GM21786 (cell line): ENCODE results near the gene ABCC11.
A peak's percentile ranks its signal among the peaks of the same experiment; 100 is the strongest.

Experiments used
- ATAC-seq: cut with Tn5 transposase; IDR thresholded peaks from one replicate; pipeline ENCODE4 v1.9.1; 2021; ENCODE audit not compliant: unreplicated experiment

Gene ABCC11

GRCh38 chr16:48165961-48166578 is 81.3 kb downstream of the ABCC11 start:
- no peak for ATAC-seq

- peak; percentile 79 for ATAC-seq
Measured at GRCh38 chr16:48164907-48165715, 82.2 kb downstream of the ABCC11 start.

DNA sequence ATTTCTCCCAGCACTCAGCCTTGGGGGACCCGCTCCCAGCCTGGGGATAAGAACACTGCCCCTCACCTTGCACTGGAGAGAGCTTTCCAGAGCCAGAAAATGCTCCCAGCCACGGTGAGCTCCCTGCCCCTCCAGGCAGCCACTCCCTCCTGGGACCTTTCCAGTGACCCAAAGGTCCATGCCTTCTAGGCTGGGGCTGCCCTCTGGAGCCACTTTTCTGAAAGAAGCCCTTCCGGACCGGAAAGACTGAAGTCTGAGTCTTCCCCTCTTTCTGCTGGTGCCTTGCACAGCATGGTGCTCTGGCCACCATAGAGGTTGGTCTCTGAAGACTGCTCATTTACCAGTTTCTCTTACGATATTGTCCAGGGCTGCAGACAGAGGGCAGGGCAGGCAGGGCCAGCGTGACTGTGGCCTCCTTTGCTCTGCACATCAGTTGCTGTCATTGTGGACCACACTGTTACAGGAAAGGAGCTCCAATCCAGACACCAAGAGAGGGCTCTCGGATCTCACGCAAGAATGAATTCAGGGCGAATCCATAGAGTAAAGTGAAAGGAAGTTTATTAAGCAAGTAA is 84.4 kb downstream of the ABCC11 start:
- ATAC-seq: no peak

DNA sequence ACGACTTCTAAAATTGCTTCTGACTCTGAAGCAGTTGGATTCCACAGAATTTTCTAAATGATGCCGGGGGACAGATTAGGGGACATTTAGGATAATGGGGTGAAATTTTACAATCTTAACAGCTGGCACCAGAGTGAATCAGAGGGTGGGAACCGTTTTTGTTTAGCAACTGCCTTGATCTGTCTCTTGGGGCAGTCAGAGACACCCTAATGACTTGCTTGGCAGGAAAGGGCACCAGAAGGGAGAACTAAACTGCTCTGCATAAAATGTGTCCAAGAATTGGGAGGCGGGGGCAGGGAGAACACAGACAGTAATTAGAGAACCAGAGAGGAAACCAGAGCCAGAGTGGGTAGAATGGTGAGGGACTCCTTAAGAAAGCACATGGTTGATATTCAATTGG is 85.4 kb downstream of the ABCC11 start:
- no peak for ATAC-seq

- ATAC-seq: no peak
Measured at GRCh38 chr16:48160575-48160974, 86.8 kb downstream of the ABCC11 start.

DNA sequence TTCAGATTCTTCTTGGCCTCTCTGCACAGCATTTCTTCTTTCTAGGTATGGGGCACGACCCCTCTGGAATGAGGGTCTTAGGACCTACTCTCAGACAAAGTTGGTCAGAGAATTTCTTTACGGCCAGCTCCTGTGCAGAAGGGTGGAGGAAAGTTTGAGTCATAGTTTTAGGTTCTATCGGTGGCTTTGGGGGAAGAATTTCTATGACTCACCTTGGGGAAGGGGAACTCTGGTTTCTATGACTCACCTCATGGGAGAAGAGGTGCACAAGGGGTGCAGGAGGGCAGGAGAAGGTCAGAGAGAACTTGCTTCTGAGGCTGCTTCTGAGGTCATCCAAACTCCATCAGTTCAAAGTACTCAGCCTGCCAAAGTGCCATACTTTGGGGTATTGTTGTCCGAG is 89.0 kb downstream of the ABCC11 start:
- peak; percentile 77 for ATAC-seq

DNA sequence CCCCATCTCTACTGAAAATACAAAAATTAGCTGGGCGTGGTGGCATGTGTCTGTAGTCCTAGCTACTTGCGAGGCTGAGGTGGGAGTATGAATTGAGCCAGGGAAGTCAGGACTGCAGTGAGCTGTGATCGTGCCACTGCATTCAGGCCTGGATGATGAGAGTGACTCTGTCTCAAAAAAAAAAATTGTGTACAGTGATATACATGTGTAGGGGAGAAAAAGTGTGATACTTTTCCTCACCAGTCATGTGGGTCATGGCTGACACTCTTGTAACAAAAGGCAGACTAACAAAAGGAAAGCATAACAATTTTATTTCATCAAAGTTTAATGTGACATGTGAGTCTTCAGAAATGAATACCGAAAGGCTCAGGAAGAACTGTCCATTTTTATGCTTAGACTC is 89.5 kb downstream of the ABCC11 start:
- no peak for ATAC-seq

- ATAC-seq: no peak
Measured at GRCh38 chr16:48157302-48157701, 90.0 kb downstream of the ABCC11 start.

- no peak for ATAC-seq
Measured at GRCh38 chr16:48156790-48157209, 90.5 kb downstream of the ABCC11 start.

- no peak for ATAC-seq
Measured at GRCh38 chr16:48155926-48156789, 91.2 kb downstream of the ABCC11 start, which contains the start of gene ABCC12. ABCC12 (minus strand) TSS chr16:48155993; CDS start chr16:48146424, 9,569 bp downstream.

- no peak for ATAC-seq
Measured at GRCh38 chr16:48153774-48154173, 93.6 kb downstream of the ABCC11 start.

- ATAC-seq: no peak
Measured at GRCh38 chr16:48152226-48152625, 95.1 kb downstream of the ABCC11 start.

GRCh38 chr16:48150707-48151106 is 96.6 kb downstream of the ABCC11 start:
- ATAC-seq: no peak

GRCh38 chr16:48146710-48147109 is 100.6 kb downstream of the ABCC11 start:
- no peak for ATAC-seq

- ATAC-seq: no peak
Measured at GRCh38 chr16:48146131-48146530, 101.2 kb downstream of the ABCC11 start.

- no peak for ATAC-seq
Measured at GRCh38 chr16:48143812-48144368, 103.4 kb downstream of the ABCC11 start.

DNA sequence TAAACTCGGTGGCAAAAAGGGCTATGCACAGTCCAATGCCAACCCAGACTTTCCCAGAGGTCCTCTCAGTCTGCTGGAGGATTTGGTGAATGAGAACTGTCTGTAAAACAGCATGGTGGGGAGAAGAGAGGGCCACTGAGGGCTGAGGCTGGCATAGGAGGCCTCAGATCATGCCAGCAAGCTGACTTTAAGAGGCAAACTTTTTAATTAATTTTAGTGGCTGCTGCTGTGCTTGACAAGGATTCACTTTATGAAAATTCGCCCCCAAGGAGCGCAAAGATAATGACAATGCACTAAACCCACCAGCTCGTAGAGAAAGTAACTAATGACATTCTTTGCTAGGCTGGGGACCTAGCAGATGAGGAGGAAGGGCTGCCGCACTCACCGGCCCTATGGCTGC is 106.5 kb downstream of the ABCC11 start:
- ATAC-seq: no peak

DNA sequence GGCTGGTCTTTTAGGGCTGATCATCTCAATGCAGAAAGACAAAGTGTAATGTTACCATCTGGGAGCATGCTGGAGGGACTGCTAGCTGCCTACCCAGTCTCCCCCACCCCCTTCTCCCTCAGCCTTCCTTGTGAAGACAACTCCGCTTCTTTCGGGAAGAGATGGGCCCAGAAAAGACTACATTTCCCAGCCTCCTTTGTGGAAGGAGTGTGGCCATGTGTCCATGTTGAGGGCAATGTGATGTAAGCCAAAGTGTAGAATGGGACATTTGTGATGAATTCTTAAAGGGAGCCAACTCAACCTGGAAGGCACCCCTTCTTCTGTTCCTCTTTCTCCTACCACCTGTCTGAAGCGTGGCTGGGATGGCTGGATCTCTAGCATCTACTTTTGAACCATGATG is 107.8 kb downstream of the ABCC11 start:
- ATAC-seq: no peak

DNA sequence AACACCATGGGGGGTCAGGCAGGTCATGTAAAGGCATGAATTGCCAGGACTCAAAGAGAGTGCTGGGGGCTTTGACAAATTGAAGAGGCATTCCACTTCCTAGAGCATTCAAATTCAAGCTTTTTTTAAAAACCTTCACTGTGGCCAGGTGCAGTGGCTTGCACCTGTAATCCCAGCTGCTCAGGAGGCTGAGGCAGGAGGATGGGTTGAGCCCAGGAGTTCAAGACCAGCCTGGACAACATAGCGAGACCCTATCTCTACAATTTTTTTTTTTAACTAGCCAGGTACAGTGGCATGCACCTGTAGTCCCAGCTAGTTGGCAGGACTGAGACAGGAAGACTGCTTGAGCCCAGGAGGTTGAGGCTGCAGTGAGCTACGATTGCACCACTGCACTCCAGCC is 108.8 kb downstream of the ABCC11 start:
- no peak for ATAC-seq

DNA sequence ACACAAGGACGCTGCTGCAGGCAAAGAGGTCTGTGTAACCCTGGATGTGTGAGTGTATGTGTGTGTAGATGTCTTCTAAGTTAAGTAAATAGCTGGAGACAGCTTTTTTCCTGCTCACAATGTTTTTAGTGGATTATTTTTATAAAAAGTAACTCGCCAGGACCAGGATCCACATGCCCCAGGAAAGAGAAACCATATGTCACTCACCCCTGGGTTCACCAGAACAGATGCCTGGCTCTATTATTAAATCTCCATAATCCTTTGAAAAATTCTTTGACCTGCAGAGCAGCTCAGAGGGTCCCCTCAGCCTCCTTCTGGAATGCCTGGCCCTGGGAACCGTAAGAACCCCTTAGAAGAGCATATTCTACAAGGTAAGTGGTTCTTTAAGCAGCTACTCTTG is 109.5 kb downstream of the ABCC11 start:
- ATAC-seq: no peak
